Peyer's patch (tissue), 4 donors: ENCODE measurements around the gene AQP3. TPM values are rescaled to one million over a fixed set of nuclear protein-coding genes. Genes with fewer than 3 reads are reported as not detected.

Experiments
- DNase-seq, 3 donors: peaks; one replicate each; pipeline ENCODE4 v3.0.0-alpha.2; 2017 to 2019
- H3K27ac ChIP-seq, 4 donors: fragments of 200-600 bp; sonication (generic); one replicate each; pipeline ENCODE4 v1.5.1; 2016 to 2019
- H3K27me3 ChIP-seq, 2 donors: fragments of 200-600 bp; sonication (generic); one replicate each; pipeline ENCODE4 v1.5.1; 2019
- H3K36me3 ChIP-seq, 3 donors: fragments of 200-600 bp; sonication (generic); one replicate each; pipeline ENCODE4 v1.5.1; 2016 to 2019
- H3K4me1 ChIP-seq, 4 donors: fragments of 200-600 bp; sonication (generic); one replicate each; pipeline ENCODE4 v1.5.1; 2016 to 2019
- H3K4me3 ChIP-seq, 4 donors: fragments of 200-600 bp; sonication (generic); 1 replicate in 3 of 4; 2 replicates in 1 of 4; pipeline ENCODE4 v1.5.1; 2016 to 2019; ENCODE audit warnings: mild to moderate bottlenecking in 1 of 4
- H3K9me3 ChIP-seq, 4 donors: fragments of 200-600 bp; sonication (generic); one replicate each; pipeline ENCODE4 v1.5.1; 2016 to 2019; ENCODE audit warnings: mild to moderate bottlenecking in 1 of 4
- POLR2A ChIP-seq, 2 donors: fragments of 450-650 bp; IDR thresholded peaks; one replicate each; pipeline ENCODE4 v1.5.1; 2017; ENCODE audit warnings: antibody characterized with exemption in 2 of 2, mild to moderate bottlenecking in 2 of 2, moderate library complexity in 2 of 2
- total RNA-seq, 4 donors: library from RNA; depleted of rRNA; stranded (reverse); fragments of >200 nt; gene quantifications; one replicate each; pipeline ENCODE4 v1.1.0, GENCODE V29; 2016
- TF ChIP-seq, protein P1 (sequence below), 6 experiments: fragments of 450-650 bp in 4 of 6; fragments of 200-600 bp in 2 of 6; sonication (generic) in 1 of 6; IDR thresholded peaks; one replicate each; pipeline ENCODE4 v1.5.1; 2017 to 2019; ENCODE audit warnings: antibody characterized with exemption in 6 of 6, mild to moderate bottlenecking in 3 of 6, moderate library complexity in 1 of 6

Gene AQP3
- total RNA-seq, 4 donors from 2014 or later = 12.4 to 424 (median 260) TPM

DNA sequence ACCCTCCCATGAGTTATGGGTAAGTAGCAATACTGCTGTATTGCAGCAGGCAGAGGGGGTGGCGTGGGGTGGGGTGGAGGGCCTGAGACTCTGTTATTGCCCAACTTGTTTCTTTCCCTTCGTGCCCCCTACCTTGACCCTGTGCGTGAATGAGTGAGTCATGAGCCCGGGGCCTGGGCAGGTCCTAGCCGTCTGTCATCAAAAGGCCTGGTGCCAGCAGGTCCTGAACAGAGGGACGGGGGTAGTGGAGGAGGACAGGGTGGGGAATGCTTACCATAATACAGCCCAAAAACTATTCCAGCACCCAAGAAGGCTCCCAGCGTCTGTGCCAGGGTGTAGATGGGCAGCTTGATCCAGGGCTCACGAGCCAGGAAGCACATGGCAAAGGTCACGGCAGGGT lies 4.3 kb downstream of the AQP3 start:
- TF ChIP-seq, protein P1, sequence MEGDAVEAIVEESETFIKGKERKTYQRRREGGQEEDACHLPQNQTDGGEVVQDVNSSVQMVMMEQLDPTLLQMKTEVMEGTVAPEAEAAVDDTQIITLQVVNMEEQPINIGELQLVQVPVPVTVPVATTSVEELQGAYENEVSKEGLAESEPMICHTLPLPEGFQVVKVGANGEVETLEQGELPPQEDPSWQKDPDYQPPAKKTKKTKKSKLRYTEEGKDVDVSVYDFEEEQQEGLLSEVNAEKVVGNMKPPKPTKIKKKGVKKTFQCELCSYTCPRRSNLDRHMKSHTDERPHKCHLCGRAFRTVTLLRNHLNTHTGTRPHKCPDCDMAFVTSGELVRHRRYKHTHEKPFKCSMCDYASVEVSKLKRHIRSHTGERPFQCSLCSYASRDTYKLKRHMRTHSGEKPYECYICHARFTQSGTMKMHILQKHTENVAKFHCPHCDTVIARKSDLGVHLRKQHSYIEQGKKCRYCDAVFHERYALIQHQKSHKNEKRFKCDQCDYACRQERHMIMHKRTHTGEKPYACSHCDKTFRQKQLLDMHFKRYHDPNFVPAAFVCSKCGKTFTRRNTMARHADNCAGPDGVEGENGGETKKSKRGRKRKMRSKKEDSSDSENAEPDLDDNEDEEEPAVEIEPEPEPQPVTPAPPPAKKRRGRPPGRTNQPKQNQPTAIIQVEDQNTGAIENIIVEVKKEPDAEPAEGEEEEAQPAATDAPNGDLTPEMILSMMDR (IDR thresholded peaks at IDR 0.05) = no peak
- TF ChIP-seq POLR2A (IDR thresholded peaks at IDR 0.05) = no peak
- Histone ChIP-seq H3K27ac (peak overlapping the region in 2 of 4 donors; percentile 7 to 35), H3K36me3 (peaks cover 0 to 24% (median 0%) of the 10 kb centered on the region in 3 donors)

DNA sequence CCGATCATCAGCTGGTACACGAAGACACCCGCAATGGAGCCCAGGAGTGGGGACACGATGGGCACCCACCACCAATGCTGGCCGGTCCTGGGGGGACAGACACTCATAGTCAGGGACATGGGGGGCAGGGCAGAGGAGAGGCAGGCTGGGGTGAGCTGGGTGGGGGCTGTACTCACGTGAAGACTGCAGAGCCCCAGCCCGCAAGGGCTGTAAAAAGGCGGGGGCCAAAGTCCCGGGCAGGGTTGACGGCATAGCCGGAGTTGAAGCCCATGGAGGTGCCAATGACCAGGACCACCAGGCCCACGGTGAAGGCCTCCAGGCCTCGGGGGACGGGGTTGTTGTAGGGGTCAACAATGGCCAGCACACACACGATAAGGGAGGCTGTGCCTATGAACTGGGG lies 5.3 kb downstream of the AQP3 start:
- H3K4me1 ChIP-seq = peaks cover 7 to 39% (median 13%) of the 10 kb centered on the region in 4 donors
- no peak for DNase-seq
- no peaks in the 10 kb centered on the region for H3K9me3 ChIP-seq
- TF ChIP-seq, protein P1 (IDR thresholded peaks at IDR 0.05) = no peak
- TF ChIP-seq POLR2A (IDR thresholded peaks at IDR 0.05) = no peak
- H3K27me3 ChIP-seq = no peaks in the 10 kb centered on the region
- no peak overlapping the region for H3K27ac ChIP-seq
- H3K36me3 ChIP-seq = peaks cover 0 to 24% (median 0%) of the 10 kb centered on the region in 3 donors
- no peak overlapping the region for H3K4me3 ChIP-seq

More for the DNA sequence above, 4.3 kb downstream of the AQP3 start:
- H3K4me1 ChIP-seq = peaks cover 7 to 48% (median 14%) of the 10 kb centered on the region in 4 donors
- no peak for DNase-seq
- H3K4me3 ChIP-seq = no peak overlapping the region
- no peaks in the 10 kb centered on the region for H3K27me3 ChIP-seq
- H3K9me3 ChIP-seq = no peaks in the 10 kb centered on the region

DNA sequence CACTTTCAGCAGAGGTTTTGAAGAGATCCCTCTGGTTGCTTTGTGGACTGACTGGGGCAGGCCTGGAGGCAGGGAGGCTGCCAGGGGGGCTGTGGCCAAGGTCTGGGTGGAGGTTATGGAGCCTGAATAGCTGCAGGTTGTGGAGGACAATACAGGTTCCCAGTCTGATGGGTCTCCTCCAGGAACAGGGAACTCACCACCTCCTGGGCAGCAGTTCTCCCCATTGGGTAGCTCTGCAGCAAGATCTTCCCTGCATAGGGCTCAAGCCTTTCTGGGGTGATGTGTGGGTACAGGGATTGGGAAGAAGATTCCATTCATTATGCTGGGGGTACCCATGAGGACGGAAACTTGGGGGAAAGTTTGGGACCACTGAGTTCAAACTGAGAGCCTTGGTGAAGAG lies 6.8 kb downstream of the AQP3 start:
- no peaks in the 10 kb centered on the region for H3K27me3 ChIP-seq
- DNase-seq = peak in 1 of 3 donors; percentile 42
- peak overlapping the region in 1 of 4 donors; percentile 59 for H3K27ac ChIP-seq
- no peaks in the 10 kb centered on the region for H3K9me3 ChIP-seq
- H3K36me3 ChIP-seq = peaks cover 0 to 24% (median 0%) of the 10 kb centered on the region in 3 donors
- H3K4me1 ChIP-seq = peaks cover 0 to 44% (median 3%) of the 10 kb centered on the region in 4 donors
- no peak overlapping the region for H3K4me3 ChIP-seq
- TF ChIP-seq, protein P1 (IDR thresholded peaks at IDR 0.05) = no peak
- no peak for TF ChIP-seq POLR2A (IDR thresholded peaks at IDR 0.05)

DNA sequence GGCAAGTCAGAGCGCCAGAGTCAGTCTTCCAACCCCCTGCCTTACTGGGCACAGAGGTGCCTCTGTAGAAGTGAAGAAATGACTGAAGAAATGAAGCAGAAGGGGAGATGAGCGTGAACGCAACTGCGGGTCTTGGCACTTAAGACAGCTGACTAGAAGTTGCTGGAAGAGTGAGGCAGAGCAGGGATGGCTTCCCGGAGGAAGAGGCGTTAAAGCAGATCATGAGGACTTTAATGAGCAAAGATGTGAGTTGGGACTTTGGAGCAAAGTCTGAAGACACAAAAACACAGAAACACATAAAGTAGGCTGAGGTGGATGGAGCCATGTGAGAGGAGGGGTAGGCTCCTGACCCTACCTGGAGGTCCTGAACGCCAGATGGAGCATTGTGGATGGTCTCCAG lies 7.2 kb downstream of the AQP3 start:
- peak overlapping the region in 2 of 4 donors; percentile 59 to 67 for H3K27ac ChIP-seq
- peaks cover 0 to 41% (median 1%) of the 10 kb centered on the region in 4 donors for H3K4me1 ChIP-seq
- no peak for DNase-seq
- no peaks in the 10 kb centered on the region for H3K27me3 ChIP-seq
- no peaks in the 10 kb centered on the region for H3K9me3 ChIP-seq
- H3K4me3 ChIP-seq = no peak overlapping the region
- peaks cover 0 to 24% (median 0%) of the 10 kb centered on the region in 3 donors for H3K36me3 ChIP-seq
- TF ChIP-seq, protein P1 (IDR thresholded peaks at IDR 0.05) = no peak
- TF ChIP-seq POLR2A (IDR thresholded peaks at IDR 0.05) = no peak

DNA sequence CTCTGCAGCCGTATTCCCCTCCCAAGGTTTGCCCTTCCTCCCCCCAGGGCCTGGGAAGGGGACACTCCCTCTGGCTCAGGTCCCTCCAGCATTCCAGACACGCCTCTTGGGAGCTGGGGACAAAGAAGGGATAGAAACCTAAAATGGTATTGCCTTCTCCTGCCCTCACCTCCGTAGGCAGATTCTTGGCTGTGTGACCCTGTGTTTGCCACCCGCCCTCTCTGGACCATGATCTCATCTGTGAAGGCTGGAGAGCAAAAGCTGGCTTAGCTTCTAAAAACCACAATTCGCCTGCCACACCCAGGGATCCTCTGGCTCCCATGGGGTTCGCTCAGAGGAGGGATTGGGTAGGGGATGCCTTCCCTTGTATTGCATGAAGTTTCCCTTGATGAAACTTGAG lies 7.7 kb downstream of the AQP3 start:
- Histone ChIP-seq H3K9me3 (no peaks in the 10 kb centered on the region), H3K4me3 (no peak overlapping the region), H3K27ac (peak overlapping the region in 2 of 4 donors; percentile 59 to 67), H3K36me3 (peaks cover 0 to 24% (median 0%) of the 10 kb centered on the region in 3 donors), H3K4me1 (peaks cover 0 to 36% (median 1%) of the 10 kb centered on the region in 4 donors), H3K27me3 (no peaks in the 10 kb centered on the region)
- DNase-seq = peak in 1 of 3 donors; percentile 52
- no peak for TF ChIP-seq POLR2A (IDR thresholded peaks at IDR 0.05)
- TF ChIP-seq, protein P1 (IDR thresholded peaks at IDR 0.05) = no peak
